ENCODE data around the gene IL33. TPM values are rescaled to one million over a fixed set of nuclear protein-coding genes. Genes with fewer than 3 reads are reported as not detected.

The IL33 gene
- total RNA-seq, 2 donors from 2014 or later: 5.0 to 16.4 TPM

DNA sequence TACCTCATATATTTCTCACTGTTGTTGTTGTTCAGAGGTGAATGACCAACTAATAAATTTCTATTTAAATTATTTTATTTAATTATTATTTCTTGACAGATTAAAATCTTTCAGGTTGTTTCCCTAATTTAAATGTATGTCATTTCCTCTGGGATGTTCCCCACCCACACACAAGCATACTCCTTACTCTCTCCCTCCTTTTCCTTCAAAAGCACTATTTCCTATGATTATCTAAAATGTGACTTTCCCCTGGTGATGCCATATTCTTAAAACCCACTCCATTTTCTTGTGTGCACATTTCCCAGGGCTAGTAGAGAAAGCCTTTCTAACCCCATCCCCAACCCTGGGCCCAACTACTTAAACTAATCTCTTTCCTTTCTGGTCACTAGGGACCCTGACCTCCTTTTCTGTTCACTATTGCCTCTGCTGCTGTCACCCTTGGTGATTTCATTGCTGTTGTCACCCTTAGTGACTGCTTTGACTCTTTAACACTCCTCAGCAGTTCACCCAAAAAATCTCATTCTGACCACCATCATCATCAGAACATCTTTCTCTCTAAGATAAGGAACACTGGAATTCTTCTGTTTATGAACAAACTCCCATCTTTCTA is 16.8 kb downstream of the IL33 start:
- TF ChIP-seq, protein P1, sequence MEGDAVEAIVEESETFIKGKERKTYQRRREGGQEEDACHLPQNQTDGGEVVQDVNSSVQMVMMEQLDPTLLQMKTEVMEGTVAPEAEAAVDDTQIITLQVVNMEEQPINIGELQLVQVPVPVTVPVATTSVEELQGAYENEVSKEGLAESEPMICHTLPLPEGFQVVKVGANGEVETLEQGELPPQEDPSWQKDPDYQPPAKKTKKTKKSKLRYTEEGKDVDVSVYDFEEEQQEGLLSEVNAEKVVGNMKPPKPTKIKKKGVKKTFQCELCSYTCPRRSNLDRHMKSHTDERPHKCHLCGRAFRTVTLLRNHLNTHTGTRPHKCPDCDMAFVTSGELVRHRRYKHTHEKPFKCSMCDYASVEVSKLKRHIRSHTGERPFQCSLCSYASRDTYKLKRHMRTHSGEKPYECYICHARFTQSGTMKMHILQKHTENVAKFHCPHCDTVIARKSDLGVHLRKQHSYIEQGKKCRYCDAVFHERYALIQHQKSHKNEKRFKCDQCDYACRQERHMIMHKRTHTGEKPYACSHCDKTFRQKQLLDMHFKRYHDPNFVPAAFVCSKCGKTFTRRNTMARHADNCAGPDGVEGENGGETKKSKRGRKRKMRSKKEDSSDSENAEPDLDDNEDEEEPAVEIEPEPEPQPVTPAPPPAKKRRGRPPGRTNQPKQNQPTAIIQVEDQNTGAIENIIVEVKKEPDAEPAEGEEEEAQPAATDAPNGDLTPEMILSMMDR (IDR thresholded peaks at IDR 0.05): no peak
- H3K27ac ChIP-seq: no peak overlapping the region
- no peaks in the 10 kb centered on the region for H3K27me3 ChIP-seq
- DNase-seq: no peak
- no peaks in the 10 kb centered on the region for H3K36me3 ChIP-seq
- no peak overlapping the region for H3K4me3 ChIP-seq
- peaks cover 9% of the 10 kb centered on the region for H3K4me1 ChIP-seq
- H3K9ac ChIP-seq (ENCODE audit: low read depth in 2 of 2, low read length in 2 of 2): no peak overlapping the region
- H3K9me3 ChIP-seq: no peaks in the 10 kb centered on the region
- intact Hi-C loops (cut with DNase I): no loop called here

DNA sequence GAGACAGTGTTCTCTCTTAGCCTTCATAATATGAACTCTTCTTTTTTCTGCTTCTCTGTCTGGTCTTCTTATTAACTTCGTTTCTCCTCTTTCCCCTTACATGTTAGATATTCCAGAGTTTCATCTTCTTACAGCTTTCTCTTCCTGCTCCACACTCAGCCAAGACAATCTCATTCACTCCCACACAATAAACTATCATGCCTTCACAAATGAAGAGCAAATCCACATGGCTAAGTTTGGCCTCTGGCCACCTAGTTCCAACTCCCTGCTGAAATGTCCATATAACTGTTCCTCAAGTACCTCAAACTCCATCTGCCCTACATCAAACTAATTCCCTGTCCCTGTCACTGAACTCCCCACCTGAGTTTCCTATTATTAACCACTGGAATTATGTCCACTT is 18.4 kb downstream of the IL33 start:
- DNase-seq: no peak
- H3K9me3 ChIP-seq: no peaks in the 10 kb centered on the region
- H3K4me3 ChIP-seq: no peak overlapping the region
- H3K27me3 ChIP-seq: no peaks in the 10 kb centered on the region
- no peak overlapping the region for H3K9ac ChIP-seq (ENCODE audit: low read depth in 2 of 2, low read length in 2 of 2)
- H3K27ac ChIP-seq: no peak overlapping the region
- intact Hi-C loops (cut with DNase I): no loop called here
- peaks cover 9% of the 10 kb centered on the region for H3K4me1 ChIP-seq
- TF ChIP-seq, protein P1 (IDR thresholded peaks at IDR 0.05): no peak
- no peaks in the 10 kb centered on the region for H3K36me3 ChIP-seq

DNA sequence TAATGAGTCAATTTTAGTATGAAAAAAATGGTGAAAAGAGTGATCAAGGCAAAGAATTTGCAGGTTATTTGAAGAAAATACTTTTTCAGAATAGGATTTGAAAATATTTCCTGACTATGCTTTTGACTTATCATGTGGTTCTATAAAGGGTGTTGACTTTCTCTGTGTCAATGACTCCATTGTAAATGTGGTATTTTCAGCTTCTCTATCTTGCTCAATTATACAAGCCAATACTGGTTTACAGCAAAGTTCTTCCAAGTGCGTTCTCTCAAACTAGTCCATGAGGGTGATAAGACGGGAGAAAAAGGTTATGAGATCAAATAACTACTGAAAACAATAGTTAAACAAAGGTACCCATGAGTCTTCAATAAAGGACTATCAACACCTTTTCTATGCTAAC is 21.7 kb downstream of the IL33 start:
- Histone ChIP-seq H3K9ac (ENCODE audit: low read depth in 2 of 2, low read length in 2 of 2) (no peak overlapping the region), H3K4me1 (no peaks in the 10 kb centered on the region), H3K4me3 (no peak overlapping the region), H3K36me3 (no peaks in the 10 kb centered on the region), H3K9me3 (no peaks in the 10 kb centered on the region), H3K27me3 (no peaks in the 10 kb centered on the region), H3K27ac (no peak overlapping the region)
- no peak for DNase-seq
- intact Hi-C loops (cut with DNase I): no loop called here
- TF ChIP-seq, protein P1 (IDR thresholded peaks at IDR 0.05): no peak

DNA sequence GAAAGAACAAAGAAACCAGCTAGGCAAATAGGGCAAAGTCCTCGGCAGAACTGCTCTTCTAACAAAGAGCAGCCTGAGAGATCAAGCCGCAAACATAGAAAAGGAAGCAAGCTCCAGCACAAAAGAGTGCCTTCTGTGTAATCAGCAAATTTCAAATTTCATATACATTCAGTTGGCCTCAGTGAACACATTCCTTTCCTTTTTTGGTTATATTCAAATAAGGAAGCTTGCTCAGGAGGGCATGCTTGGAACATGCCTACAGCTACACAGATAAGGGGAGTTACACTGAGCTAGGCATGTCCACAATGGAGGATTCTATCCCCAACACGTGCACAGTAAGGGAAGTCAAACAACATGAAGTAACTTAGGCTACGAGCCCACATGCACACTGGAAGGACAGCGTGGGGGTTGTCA is 23.4 kb downstream of the IL33 start:
- TF ChIP-seq, protein P1 (IDR thresholded peaks at IDR 0.05): no peak
- DNase-seq: no peak
- H3K27ac ChIP-seq: no peak overlapping the region
- no peaks in the 10 kb centered on the region for H3K36me3 ChIP-seq
- no peaks in the 10 kb centered on the region for H3K27me3 ChIP-seq
- no peaks in the 10 kb centered on the region for H3K9me3 ChIP-seq
- H3K9ac ChIP-seq (ENCODE audit: low read depth in 2 of 2, low read length in 2 of 2): no peak overlapping the region
- H3K4me1 ChIP-seq: no peaks in the 10 kb centered on the region
- no peak overlapping the region for H3K4me3 ChIP-seq
- intact Hi-C loops (cut with DNase I): no loop called here

DNA sequence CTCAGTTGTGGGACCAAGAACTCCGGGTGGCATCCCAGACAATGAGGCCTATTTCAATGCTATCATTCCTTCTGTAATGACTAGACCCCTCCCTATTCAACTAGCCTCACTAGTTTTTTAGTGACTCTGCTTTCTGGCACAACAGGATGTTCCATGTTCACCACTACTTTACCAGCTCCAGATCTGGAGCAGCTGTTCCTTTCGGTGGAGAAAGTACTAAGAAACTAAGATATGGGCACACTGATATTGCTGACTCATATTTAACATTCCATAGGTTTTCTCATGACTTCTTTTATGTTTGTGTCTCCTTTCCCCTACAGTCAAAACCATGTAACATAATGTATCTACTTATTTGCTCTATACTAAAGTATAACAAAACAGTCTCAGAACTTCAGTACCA is 24.1 kb downstream of the IL33 start:
- Histone ChIP-seq H3K9ac (ENCODE audit: low read depth in 2 of 2, low read length in 2 of 2) (no peak overlapping the region), H3K36me3 (no peaks in the 10 kb centered on the region), H3K27ac (no peak overlapping the region), H3K27me3 (no peaks in the 10 kb centered on the region), H3K9me3 (no peaks in the 10 kb centered on the region), H3K4me1 (no peaks in the 10 kb centered on the region), H3K4me3 (no peak overlapping the region)
- no peak for DNase-seq
- intact Hi-C loops (cut with DNase I): no loop called here
- TF ChIP-seq, protein P1 (IDR thresholded peaks at IDR 0.05): no peak
